GM19438 (cell line): Measurements from ENCODE around the gene RNF215.

ENCODE experiments used
- ATAC-seq: cut with Tn5 transposase; IDR thresholded peaks from one replicate; pipeline ENCODE4 v1.9.1; 2021; ENCODE audit warnings: low read depth; ENCODE audit not compliant: unreplicated experiment

Gene RNF215

GRCh38 chr22:30397656-30398635 lies 10.7 kb upstream of the RNF215 start:
- no peak for ATAC-seq

DNA sequence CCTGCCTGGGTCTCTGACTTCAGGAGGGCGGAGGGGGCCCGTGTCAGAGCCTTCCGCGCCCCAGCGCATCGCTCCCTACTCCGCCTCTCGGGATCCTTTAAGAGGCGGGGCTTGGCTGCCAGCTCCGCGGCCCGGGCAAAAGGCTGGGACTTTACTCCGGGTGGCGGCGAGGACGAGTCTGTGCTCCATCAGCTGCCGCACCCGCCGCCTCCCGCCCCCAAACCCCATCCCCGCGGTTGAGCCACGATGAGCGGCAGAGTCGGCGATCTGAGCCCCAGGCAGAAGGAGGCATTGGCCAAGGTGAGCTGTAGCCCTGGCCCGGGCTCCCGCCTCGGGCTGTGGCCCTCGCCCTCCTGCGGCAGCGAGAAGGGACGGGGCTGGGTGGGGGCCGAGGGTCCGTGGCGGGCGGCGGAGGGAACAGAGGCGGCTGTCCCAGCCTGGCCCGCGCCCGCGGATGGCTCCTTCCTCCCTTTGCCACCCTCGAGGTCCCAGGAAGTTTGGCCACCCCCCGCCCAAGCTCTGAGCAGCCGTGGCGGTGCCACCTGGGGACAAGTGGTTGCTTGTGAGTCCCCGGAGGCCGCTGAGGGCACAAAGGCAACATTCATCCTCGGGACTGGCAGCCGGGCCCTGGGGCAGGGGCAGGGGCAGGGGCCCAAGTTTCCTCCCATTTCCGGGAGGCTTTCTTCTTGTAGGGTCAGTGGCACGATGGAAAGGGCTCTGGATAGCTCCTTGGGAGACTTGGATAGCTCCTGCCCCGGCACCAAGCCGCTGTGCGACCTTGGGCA lies 9.9 kb upstream of the RNF215 start, which contains the start of gene SEC14L2:
Gene SEC14L2, plus strand, starts transcription at position 148 of the 785 bp plus-strand sequence. Its CDS starts 99 bp downstream, at position 247.
- ATAC-seq, result no peak

GRCh38 chr22:30393885-30394284 lies 6.7 kb upstream of the RNF215 start:
- ATAC-seq, result no peak

DNA sequence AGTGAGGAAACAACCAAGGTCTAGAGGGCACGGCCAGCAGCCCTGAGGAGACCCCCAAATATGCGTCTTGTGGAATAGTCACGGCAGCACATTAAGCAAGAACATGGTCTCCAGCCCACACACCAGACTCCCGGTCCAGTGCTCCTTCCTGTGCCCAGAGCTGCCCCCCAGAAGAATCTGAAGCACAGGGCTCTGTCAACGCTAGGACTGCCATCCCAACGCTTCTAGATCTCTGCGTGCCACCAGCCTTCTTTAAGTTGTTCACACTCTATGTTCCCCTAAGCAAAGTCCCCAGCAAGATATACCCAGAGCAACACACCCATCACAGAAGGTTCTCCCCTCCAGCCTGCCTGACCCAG lies 6.1 kb upstream of the RNF215 start:
- no peak for ATAC-seq

DNA sequence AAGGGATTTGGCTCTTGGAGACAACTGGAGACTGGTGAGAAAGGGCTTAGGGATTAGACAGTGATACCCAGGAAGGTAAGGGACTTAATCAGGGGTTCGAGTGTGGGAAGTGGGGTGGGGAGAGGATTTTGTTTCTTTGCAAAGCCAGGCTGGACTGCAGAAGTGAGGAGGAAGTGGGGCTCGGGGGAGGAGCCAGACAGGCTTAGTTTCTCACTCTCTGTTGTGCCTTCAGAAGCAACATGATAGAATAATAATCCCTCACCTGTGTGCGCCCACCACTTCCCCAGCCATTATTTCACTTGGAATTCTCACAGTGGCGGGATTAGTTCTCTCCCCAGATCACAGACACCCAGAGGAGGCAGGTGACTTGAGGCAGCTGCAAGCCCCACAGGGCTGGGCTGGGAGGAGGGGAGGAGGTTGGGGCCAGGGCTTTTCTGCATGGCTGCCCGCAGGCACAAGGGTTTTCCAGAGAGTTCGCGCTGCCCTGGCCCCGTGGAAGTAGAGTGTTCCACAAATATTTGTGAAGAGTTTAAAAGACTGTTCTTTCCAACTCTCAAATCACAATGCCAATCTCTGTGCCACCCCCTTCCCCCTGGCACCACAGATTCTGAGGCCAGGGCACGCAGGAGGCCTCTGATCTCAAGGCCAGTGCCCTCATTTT lies 5.6 kb upstream of the RNF215 start:
- ATAC-seq, result no peak

DNA sequence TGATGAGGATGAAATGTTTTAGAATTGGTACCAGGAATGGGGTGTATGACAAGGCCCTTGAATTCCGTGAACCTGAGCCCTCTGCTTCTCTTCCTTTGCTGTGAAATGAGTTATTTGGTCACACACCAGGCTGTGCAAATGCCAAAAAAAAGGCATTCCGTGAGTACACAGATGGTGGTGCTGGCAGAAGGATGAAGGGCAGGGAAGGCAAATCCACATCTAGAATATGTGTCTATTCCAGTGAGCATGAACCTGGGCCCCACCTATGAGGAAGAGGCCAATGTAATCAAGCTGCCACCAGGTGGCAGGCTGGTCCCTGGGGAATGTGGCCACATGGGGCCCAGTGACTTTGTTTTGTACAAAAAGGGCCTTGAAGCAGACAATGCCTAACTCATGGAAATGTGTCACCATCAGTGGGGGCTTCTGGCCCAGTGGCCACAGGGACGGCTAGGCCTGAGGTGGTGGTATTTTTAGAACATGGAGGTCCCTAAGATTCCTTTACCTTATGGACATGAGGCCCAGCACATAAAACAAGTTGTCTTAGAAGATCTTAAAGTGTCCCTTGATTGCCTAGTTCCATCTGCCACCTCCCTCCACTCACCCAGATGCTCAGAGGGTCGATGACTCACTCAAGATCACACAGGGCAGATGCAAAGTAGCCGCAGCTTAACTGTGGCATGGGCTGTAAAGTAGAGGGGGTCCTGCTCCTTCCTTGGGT lies 3.9 kb upstream of the RNF215 start:
- no peak for ATAC-seq

DNA sequence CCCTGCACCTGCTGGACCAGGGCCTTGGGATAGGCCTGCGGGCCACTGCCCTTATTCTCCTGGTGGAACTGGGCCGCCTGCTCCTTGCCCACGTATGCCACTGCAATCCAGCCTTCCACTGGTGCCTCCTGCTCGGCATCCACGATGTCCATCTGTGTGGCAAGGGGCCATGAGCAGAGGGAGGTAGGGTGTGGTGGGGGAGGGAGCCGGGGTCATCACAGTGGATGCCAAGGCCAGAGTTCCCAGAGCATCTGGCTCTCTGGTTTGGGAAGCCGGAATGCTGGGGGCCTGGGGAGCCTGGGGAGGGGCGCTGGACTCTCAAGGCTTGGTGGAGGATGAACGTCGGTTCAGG lies 627 bp downstream of the RNF215 start:
- ATAC-seq, result no peak

- no peak for ATAC-seq
Observed at GRCh38 chr22:30385942-30386341, 1.3 kb downstream of the RNF215 start.

- no peak for ATAC-seq
Observed at GRCh38 chr22:30383061-30383460, 4.2 kb downstream of the RNF215 start.

DNA sequence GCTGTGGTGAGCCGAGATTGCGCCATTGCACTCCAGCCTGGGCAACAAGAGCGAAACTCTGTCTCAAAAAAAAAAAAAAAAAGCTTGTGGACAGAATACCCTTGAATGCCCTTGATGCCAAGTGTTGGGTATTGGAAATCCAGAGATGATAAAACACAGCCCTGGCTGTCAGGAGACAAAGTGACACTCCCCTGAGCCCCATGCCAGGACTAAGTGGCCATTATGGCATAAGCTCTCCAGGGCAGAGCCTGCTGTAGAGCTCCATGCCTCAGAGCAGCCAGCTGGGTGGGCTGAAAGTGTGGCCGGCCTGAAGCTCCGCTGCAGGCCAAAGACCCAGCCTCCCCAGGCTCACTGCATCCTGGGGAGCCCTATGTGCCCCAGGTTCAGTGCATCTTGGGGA lies 4.9 kb downstream of the RNF215 start:
- no peak for ATAC-seq

DNA sequence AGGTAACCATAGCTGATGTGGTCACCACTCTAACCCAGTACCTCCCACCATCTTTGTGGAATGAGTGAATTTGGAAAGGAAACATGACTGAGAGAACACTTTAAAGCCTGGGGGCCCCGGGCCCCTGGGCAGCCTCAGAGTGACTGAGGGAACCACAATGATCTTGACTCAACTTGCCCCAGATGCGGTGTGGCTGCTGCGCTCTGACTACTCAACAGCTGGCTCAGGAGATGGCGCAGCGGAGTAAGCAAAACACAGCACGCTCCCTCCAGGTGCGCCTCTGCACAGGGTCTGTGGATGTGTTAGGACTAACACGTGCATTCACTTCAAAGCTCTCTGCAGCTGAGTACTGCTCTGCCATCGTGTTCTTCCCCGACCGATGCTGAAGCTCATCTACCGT lies 5.9 kb downstream of the RNF215 start:
- no peak for ATAC-seq

DNA sequence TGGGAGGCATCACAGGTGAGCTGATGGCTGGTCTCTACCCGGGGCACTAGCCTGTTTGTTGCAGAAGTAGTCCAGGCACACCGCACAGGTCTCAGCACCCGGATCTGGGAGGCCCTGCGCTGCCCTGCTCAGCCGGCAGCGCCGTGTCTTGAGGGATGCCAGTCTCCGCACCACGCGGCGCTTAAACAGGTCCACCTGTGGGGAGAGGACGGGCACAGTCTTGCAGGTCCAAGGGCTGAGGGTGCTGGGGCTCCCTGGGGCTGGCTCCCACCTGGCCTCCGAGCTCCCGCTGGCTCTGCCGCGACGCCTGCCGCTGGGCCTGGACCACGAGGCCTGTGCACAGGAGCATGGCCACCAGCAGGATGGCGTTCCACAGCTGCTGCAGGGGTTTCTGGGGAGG lies 7.2 kb downstream of the RNF215 start:
- no peak for ATAC-seq

DNA sequence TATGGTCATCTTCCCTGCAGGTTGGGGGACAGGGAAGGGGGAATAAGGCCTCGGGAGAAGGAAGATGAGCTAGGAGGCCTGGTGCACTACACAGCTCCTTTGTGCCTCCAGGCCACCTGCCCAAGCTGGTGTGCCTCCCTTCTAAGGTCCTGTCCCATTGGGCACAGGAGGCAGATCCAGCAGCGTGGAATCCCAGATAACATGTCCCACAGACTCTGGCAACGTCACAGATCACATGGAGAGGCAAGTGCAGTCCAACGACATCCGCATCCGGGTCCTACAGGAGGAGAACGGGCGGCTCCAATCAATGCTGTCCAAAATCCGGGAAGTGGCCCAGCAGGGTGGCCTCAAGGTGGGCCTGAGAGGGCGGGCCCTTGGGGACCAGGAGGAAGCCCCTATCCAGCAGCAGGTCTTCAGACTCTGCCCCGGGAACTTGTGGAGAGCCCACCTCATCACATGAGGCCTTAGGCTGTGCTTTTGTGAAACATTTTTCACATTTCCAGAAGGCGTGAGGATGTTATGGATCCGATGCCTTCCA lies 11.8 kb downstream of the RNF215 start:
- no peak for ATAC-seq

DNA sequence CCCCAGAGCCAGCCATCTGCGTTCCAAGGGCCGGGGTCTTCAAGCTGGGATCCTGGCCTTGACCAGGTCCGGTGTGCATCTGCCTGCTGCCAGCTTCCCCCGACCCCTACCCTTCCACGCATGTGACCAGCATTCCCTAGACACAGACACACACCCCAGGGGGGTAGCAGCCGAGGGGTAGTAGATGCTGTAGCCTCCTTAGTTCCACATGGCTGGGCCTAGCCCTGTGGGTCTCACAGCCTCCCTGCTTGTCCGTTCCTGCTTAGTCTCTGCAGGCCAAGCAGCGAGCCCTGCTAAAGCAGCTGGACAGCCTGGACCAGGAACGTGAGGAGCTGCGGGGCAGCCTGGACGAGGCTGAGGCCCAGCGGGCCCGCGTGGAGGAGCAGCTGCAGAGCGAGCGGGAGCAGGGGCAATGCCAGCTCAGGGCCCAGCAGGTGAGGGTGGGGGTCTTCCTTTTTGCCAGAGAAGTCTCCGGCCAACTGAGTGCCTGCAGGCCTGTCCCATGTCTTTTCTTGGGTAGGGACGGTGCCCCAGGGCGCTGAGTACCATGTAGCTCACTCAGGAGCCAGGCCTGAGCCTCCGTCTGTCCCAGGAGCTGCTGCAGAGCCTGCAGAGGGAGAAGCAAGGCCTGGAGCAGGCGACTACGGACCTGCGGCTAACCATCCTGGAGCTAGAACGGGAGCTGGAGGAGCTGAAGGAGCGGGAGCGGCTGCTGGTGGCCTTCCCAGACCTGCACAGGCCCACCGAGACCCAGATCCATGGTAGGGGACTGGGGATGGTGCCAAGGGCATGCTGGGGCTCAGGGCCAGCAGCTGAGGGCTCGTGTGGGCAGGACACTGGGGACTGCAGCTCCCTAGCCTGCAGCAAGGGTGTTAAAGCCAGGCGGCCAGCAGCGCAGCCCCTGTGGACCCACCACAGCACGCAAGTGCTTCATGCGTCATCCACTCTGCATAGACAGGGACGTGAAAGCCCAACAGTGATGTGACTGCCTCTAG lies 13.6 kb downstream of the RNF215 start:
- ATAC-seq, result no peak

DNA sequence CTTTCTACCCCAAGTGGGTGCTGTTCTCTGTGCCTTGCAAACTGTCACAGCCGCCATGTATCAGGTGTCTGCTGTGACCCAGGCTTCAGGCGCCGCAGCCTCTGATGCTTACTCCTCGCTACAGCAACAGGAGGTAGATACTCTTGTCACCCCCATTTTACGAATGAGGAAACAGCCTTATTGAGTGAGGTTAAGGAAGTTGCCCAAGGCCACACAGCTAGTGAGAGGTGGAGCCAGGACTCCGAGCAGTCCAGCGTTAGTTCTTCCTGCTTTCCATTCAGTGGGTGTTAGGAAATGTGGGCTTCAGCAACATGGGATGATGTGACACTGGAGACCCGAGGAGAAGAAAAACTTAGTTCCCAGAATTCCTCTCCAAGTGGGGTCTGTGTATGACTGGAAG lies 14.3 kb downstream of the RNF215 start:
- no peak for ATAC-seq

- no peak for ATAC-seq
Observed at GRCh38 chr22:30371981-30372380, 15.2 kb downstream of the RNF215 start.

- ATAC-seq, result no peak
Observed at GRCh38 chr22:30371321-30371720, 15.9 kb downstream of the RNF215 start.

DNA sequence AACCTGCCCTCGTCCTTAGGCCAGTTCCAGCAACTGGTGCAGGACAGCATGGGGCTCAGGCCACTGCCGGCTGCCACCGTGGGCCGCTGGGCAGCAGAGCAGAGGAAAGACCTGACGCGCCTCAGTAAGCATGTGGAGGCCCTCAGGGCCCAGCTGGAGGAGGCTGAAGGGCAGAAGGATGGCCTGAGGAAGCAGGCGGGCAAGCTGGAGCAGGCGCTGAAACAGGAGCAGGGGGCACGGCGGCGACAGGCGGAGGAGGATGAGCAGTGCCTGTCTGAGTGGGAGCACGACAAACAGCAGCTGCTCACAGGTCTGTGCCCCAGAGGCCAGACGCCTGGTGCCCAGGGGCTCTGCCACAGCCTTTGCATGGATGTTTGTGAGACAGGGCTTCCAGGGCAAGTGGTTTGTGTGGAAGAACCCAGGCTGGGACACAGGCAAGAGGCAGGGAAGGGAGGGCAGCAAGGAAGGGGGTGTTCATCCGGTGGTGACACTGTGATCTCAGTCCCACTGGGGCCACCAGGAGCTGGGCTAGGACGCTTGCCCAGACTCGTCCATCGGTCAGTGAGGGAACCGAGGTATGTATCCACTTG lies 16.5 kb downstream of the RNF215 start:
- no peak for ATAC-seq

- ATAC-seq, result no peak
Observed at GRCh38 chr22:30368420-30368819, 18.8 kb downstream of the RNF215 start.
